Loucy (cell line): ENCODE results near the gene LMNTD2.

ENCODE experiments used
- H2AFZ ChIP-seq: fragments of 200-600 bp; sonication (generic); 2 replicates; pipeline ENCODE4 v1.6.0; 2016; ENCODE audit warnings: antibody characterized with exemption, mild to moderate bottlenecking, low read length, moderate library complexity
- H3F3A ChIP-seq: fragments of 200-600 bp; 2 replicates; pipeline ENCODE4 v1.6.0; 2016; ENCODE audit warnings: antibody characterized with exemption, low read depth, mild to moderate bottlenecking
- H3K27me3 ChIP-seq: fragments of 200-600 bp; sonication (generic); 2 replicates; pipeline ENCODE4 v1.6.1; 2014; ENCODE audit warnings: low read length, mild to moderate bottlenecking; ENCODE audit not compliant: insufficient read depth, poor library complexity, severe bottlenecking
- H3K36me3 ChIP-seq: fragments of 200-600 bp; sonication (generic); 2 replicates; pipeline ENCODE4 v1.6.1; 2016; ENCODE audit warnings: low read length; ENCODE audit not compliant: insufficient read depth
- H3K4me1 ChIP-seq: fragments of 200-600 bp; sonication (generic); 2 replicates; pipeline ENCODE4 v1.5.1; 2014; ENCODE audit warnings: low read length, mild to moderate bottlenecking; ENCODE audit not compliant: insufficient read depth, poor library complexity, severe bottlenecking
- H3K4me2 ChIP-seq: fragments of 200-600 bp; sonication (generic); 2 replicates; pipeline ENCODE4 v1.6.0; 2014; ENCODE audit warnings: antibody characterized with exemption, low read length, low read depth, mild to moderate bottlenecking; ENCODE audit not compliant: poor library complexity, severe bottlenecking
- H3K4me3 ChIP-seq: fragments of 200-600 bp; sonication (generic); 2 replicates; pipeline ENCODE4 v1.5.1; 2014; ENCODE audit warnings: low read length, mild to moderate bottlenecking, mixed read lengths; ENCODE audit not compliant: poor library complexity, severe bottlenecking
- H3K79me2 ChIP-seq: fragments of 200-600 bp; sonication (generic); 2 replicates; pipeline ENCODE4 v1.6.1; 2014; ENCODE audit warnings: low read length; ENCODE audit not compliant: insufficient read depth
- H3K9ac ChIP-seq: fragments of 200-600 bp; sonication (generic); 2 replicates; pipeline ENCODE4 v1.6.0; 2014; ENCODE audit warnings: mild to moderate bottlenecking, low read depth, low read length, moderate library complexity; ENCODE audit not compliant: poor library complexity, severe bottlenecking
- H3K9me2 ChIP-seq: fragments of 200-600 bp; sonication (generic); replicated peaks from 2 replicates; pipeline ENCODE4 v1.6.1; 2016; ENCODE audit warnings: low read depth, low read length, mixed read lengths
- H3K9me3 ChIP-seq: fragments of 200-600 bp; sonication (generic); 2 replicates; pipeline ENCODE4 v1.6.1; 2014; ENCODE audit warnings: mild to moderate bottlenecking, antibody characterized with exemption, low read length, low read depth; ENCODE audit not compliant: insufficient read depth
- H4K20me1 ChIP-seq: fragments of 200-600 bp; sonication (generic); 2 replicates; pipeline ENCODE4 v1.6.0; 2014; ENCODE audit warnings: antibody characterized with exemption, low read length, mild to moderate bottlenecking; ENCODE audit not compliant: insufficient read depth, poor library complexity, severe bottlenecking
- CTCF ChIP-seq: fragments of 200-600 bp; sonication (generic); conservative IDR thresholded peaks from 2 replicates; pipeline ENCODE4 v1.5.1; 2014; ENCODE audit warnings: mild to moderate bottlenecking, antibody characterized with exemption, low read length
- EZH2phosphoT487 ChIP-seq: fragments of 200-600 bp; IDR thresholded peaks from 2 replicates; pipeline ENCODE4 v1.6.1; 2018; ENCODE audit warnings: antibody characterized with exemption, mild to moderate bottlenecking, moderate library complexity, borderline replicate concordance

The LMNTD2 gene

GRCh38 chr11:587546-587945, 27.0 kb upstream of the LMNTD2 start:
- Histone ChIP-seq H3K9me3 (no peaks in the 10 kb centered on the region), H3F3A (no peaks in the 10 kb centered on the region), H3K9me2 (no peaks in the 10 kb centered on the region), H3K36me3 (peaks cover 84% of the 10 kb centered on the region; the same call in 1 of the 2 replicates), H3K4me3 (no peak overlapping the region), H4K20me1 (peaks cover 26% of the 10 kb centered on the region), H3K9ac (no peak overlapping the region), H3K79me2 (peaks cover 45% of the 10 kb centered on the region; the same call in 1 of the 2 replicates), H3K4me1 (no peaks in the 10 kb centered on the region), H3K4me2 (no peak overlapping the region), H3K27me3 (no peaks in the 10 kb centered on the region), H2AFZ (no peak overlapping the region)
- no peak for TF ChIP-seq CTCF
- no peak for TF ChIP-seq EZH2phosphoT487

- no peaks in the 10 kb centered on the region for H3K27me3 ChIP-seq
- H3K9me3 ChIP-seq, result no peaks in the 10 kb centered on the region
- no peak overlapping the region for H2AFZ ChIP-seq
- H4K20me1 ChIP-seq, result peaks cover 34% of the 10 kb centered on the region
- no peaks in the 10 kb centered on the region for H3F3A ChIP-seq
- H3K79me2 ChIP-seq, result peaks cover 54% of the 10 kb centered on the region
- H3K4me3 ChIP-seq, result no peak overlapping the region
- no peaks in the 10 kb centered on the region for H3K9me2 ChIP-seq
- H3K4me2 ChIP-seq, result no peak overlapping the region
- no peaks in the 10 kb centered on the region for H3K4me1 ChIP-seq
- no peak for TF ChIP-seq CTCF
- TF ChIP-seq EZH2phosphoT487, result no peak
- H3K36me3 ChIP-seq, result peaks cover 86% of the 10 kb centered on the region; the same call in 1 of the 2 replicates
- no peak overlapping the region for H3K9ac ChIP-seq
Observed at GRCh38 chr11:586376-587316, 26.1 kb upstream of the LMNTD2 start.

GRCh38 chr11:584287-584686, 23.7 kb upstream of the LMNTD2 start:
- H3K79me2 ChIP-seq, result peaks cover 69% of the 10 kb centered on the region
- no peak overlapping the region for H3K4me2 ChIP-seq
- peaks cover 12% of the 10 kb centered on the region for H3K4me1 ChIP-seq
- peaks cover 65% of the 10 kb centered on the region; the same call in 1 of the 2 replicates for H3K36me3 ChIP-seq
- no peaks in the 10 kb centered on the region for H3K9me2 ChIP-seq
- TF ChIP-seq CTCF (no peak), EZH2phosphoT487 (no peak)
- no peak overlapping the region for H2AFZ ChIP-seq
- no peak overlapping the region for H3K4me3 ChIP-seq
- H3K27me3 ChIP-seq, result no peaks in the 10 kb centered on the region
- no peak overlapping the region for H3K9ac ChIP-seq
- H4K20me1 ChIP-seq, result peaks cover 44% of the 10 kb centered on the region
- H3F3A ChIP-seq, result no peaks in the 10 kb centered on the region
- no peaks in the 10 kb centered on the region for H3K9me3 ChIP-seq
